ENCODE results near the gene NPBWR2.
"Not testable (repeated sequence)": the region's sequence is repeated elsewhere in the genome, so short reads cannot be mapped to it uniquely, and the experiment has no call there.

NPBWR2 gene

GRCh38 chr20:64143018-64143801 lies 35.8 kb upstream of the NPBWR2 start:
- FAIRE-seq = no peak

- no peak for FAIRE-seq
Observed at GRCh38 chr20:64142590-64142989, 35.2 kb upstream of the NPBWR2 start.

- no peak for FAIRE-seq
Observed at GRCh38 chr20:64140956-64141355, 33.6 kb upstream of the NPBWR2 start.

- no peak for FAIRE-seq
Observed at GRCh38 chr20:64140061-64140931, 32.9 kb upstream of the NPBWR2 start.

- no peak for FAIRE-seq
Observed at GRCh38 chr20:64139199-64140060, 32.1 kb upstream of the NPBWR2 start.

GRCh38 chr20:64138276-64138815 lies 31.0 kb upstream of the NPBWR2 start:
- no peak for FAIRE-seq

GRCh38 chr20:64137598-64138031 lies 30.2 kb upstream of the NPBWR2 start:
- FAIRE-seq = no peak

- no peak for FAIRE-seq
Observed at GRCh38 chr20:64136004-64136710, 28.8 kb upstream of the NPBWR2 start.

GRCh38 chr20:64134744-64135143 lies 27.4 kb upstream of the NPBWR2 start:
- FAIRE-seq = not testable (repeated sequence)

- FAIRE-seq = no peak
Observed at GRCh38 chr20:64133951-64134407, 26.6 kb upstream of the NPBWR2 start.

- no peak for FAIRE-seq
Observed at GRCh38 chr20:64131406-64131805, 24.0 kb upstream of the NPBWR2 start.

- FAIRE-seq = no peak
Observed at GRCh38 chr20:64130876-64131275, 23.5 kb upstream of the NPBWR2 start.

GRCh38 chr20:64130271-64130670 lies 22.9 kb upstream of the NPBWR2 start:
- no peak for FAIRE-seq

GRCh38 chr20:64129146-64129782 lies 21.9 kb upstream of the NPBWR2 start:
- FAIRE-seq = no peak

- not testable (repeated sequence) for FAIRE-seq
Observed at GRCh38 chr20:64123517-64123916, 16.2 kb upstream of the NPBWR2 start.

- not testable (repeated sequence) for FAIRE-seq
Observed at GRCh38 chr20:64122927-64123326, 15.6 kb upstream of the NPBWR2 start.

- no peak for FAIRE-seq
Observed at GRCh38 chr20:64121586-64121985, 14.2 kb upstream of the NPBWR2 start.

GRCh38 chr20:64119681-64120341 lies 12.4 kb upstream of the NPBWR2 start:
- no peak for FAIRE-seq

GRCh38 chr20:64119301-64119680 lies 11.9 kb upstream of the NPBWR2 start:
- no peak for FAIRE-seq

GRCh38 chr20:64117432-64117777 lies 10.0 kb upstream of the NPBWR2 start:
- not testable (repeated sequence) for FAIRE-seq
